SU-DHL-6 (cell line): ENCODE results near the gene CCR8.

Experiments
- CTCF ChIP-seq: fragments of 200-600 bp; sonication (generic); IDR thresholded peaks from one replicate; pipeline ENCODE4 v1.5.1; 2017; ENCODE audit warnings: antibody characterized with exemption, mild to moderate bottlenecking, low read length, moderate library complexity; ENCODE audit not compliant: insufficient read depth, poor library complexity, severe bottlenecking
- EZH2phosphoT487 ChIP-seq: fragments of 200-600 bp; sonication (generic), shearing (Covaris generic); conservative IDR thresholded peaks from 2 replicates; pipeline ENCODE4 v1.6.1; 2018; ENCODE audit warnings: mild to moderate bottlenecking, antibody characterized with exemption, low read length, moderate library complexity, mixed read lengths

DNA sequence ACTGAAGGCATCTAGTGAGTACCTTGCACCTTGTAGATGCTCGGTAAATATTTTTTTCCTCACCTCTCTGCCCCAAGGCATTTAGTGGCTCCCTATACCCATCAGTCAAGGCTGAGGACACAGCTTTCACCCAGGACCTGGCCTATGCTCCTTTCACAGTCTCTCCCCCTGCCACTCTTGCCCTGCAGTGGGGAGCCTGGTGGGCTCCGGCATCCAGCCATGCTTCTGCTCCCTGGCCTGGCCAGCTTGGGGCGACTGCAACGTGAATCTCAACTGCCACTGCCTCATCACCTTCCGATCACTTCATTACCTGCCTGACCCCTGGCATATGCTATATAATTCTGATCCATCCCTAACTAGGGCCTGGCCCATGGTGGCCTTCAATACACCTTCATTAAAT lies 48.9 kb upstream of the CCR8 start:
- TF ChIP-seq CTCF = no peak
- no peak for TF ChIP-seq EZH2phosphoT487
